Germinal center (tissue), 1 donor: Measurements from ENCODE around the gene SPANXN4.

Experiments
- DNase-seq: peaks from one replicate; pipeline ENCODE4 v3.0.0; 2012; ENCODE audit warnings: mixed read lengths, low spot score

Gene SPANXN4, protein sequence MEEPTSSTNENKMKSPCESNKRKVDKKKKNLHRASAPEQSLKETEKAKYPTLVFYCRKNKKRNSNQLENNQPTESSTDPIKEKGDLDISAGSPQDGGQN

GRCh38 chrX:143025628-143026027 lies at the start of gene SPANXN4:
Gene SPANXN4, plus strand, starts transcription at chrX:143025928. Its CDS starts 87 bp downstream, at chrX:143026015.
- DNase-seq: no peak

- no peak for DNase-seq
Observed at GRCh38 chrX:142977128-142977914, 48.4 kb upstream of the SPANXN4 start.

- DNase-seq: no peak
Observed at GRCh38 chrX:142978130-142978684, 47.5 kb upstream of the SPANXN4 start.

DNA sequence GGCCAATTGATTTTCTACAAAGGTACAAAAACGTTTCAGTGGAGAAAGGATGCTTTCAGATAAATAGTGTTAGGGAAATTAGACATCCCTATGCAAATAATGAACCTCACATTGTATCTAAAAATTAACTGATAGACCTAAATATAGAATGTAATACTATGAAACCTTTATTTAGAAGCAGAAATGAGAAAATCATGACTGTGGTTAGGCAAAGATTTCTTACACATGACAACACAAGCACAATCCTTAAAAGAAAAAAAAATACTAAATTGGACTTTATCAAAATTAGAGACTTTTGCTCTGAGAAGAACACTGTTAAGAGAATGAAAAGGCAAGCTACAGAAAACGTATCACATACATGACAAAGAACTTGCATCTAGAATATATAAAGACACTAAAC lies 43.0 kb upstream of the SPANXN4 start:
- DNase-seq: no peak

GRCh38 chrX:142994988-142995387 lies 30.7 kb upstream of the SPANXN4 start:
- DNase-seq: no peak

- DNase-seq: no peak
Observed at GRCh38 chrX:142998447-142999198, 27.1 kb upstream of the SPANXN4 start.

DNA sequence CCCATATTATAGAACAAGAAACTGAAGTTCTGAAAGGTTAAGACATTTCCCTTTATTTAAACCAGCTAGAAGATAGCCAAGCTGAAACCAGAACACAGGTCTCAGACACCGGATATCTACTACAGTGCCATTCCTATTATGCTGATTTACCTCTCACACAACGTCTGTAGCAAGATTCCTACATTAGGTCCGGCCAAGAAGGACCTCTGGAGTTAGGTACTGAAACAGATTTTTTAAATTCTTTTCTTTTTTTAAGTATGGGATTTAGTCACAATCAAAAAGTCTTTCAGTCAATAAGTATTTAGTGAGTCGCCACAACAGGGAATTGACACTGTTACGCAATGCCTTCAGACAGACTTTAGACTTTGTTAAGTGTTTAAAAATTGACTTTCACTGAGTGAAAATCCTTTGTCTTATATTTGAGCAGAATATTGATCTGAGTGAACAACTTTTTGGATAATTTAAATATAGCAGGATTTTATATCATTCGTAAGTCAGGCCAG lies 26.5 kb upstream of the SPANXN4 start:
- DNase-seq: no peak

- DNase-seq: no peak
Observed at GRCh38 chrX:143002206-143002605, 23.5 kb upstream of the SPANXN4 start.

GRCh38 chrX:143017272-143017671 lies 8.5 kb upstream of the SPANXN4 start:
- DNase-seq: no peak

- DNase-seq: no peak
Observed at GRCh38 chrX:143027275-143027674, 1.5 kb downstream of the SPANXN4 start.

GRCh38 chrX:143047511-143047910 lies 21.8 kb downstream of the SPANXN4 start:
- DNase-seq: no peak

- DNase-seq: no peak
Observed at GRCh38 chrX:143058120-143058519, 32.4 kb downstream of the SPANXN4 start.

DNA sequence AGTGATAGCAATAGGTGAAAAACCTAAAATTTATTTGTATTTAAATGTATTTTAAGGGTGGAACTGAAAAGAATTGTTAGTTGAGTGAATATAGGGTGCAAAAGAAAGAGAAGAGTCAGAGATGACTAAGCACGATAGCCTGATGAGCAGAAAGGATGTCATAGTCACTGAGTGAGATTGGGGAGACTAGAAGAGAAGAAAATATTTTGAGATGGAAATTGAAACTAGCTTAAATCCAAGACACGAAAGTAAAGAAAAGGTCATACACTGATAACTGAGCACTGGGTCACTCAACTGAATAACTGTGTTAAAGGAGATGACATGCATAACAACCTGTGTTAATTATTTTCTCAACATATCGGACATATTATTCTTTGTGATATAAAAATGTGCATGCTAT lies 55.5 kb downstream of the SPANXN4 start:
- no peak for DNase-seq

DNA sequence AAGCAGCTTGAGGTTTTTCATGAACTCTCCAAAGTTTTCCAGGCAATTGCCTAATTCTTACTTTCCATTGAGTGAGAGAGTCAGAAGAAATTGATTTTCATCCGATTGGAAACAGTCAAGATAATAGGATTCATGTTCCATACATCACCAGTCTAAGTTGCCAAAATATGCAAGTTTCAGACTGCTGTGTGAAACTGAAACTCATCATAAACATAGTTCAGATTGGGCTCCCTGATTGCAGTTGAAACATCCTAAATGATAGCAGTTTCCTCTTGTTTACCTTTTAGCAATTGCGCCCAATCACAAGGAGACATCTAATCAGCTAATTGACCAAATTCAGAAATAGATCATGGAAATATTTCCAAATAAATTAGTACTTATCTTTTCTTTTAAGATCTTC lies 56.8 kb downstream of the SPANXN4 start:
- DNase-seq: no peak
